Testis (tissue), 3 donors: ENCODE data around the gene CLEC20A. TPM values are rescaled to one million over a fixed set of nuclear protein-coding genes. Genes with fewer than 3 reads are reported as not detected.

Source experiments
- DNase-seq: peaks from one replicate; pipeline ENCODE4 v3.0.0-alpha.2; 2019
- H3K27ac ChIP-seq, 2 donors: fragments of 200-600 bp; sonication (generic); one replicate each; pipeline ENCODE4 v1.5.1; 2019
- H3K27me3 ChIP-seq: fragments of 200-600 bp; sonication (generic); one replicate; pipeline ENCODE4 v1.5.1; 2019
- H3K36me3 ChIP-seq: fragments of 200-600 bp; sonication (generic); one replicate; pipeline ENCODE4 v1.5.1; 2017; ENCODE audit warnings: low read depth; ENCODE audit errors: missing control alignments
- H3K4me1 ChIP-seq: fragments of 200-600 bp; sonication (generic); one replicate; pipeline ENCODE4 v1.5.1; 2019
- H3K4me3 ChIP-seq, 2 donors: fragments of 200-600 bp; sonication (generic); one replicate each; pipeline ENCODE4 v1.5.1; 2017 to 2019
- H3K9me3 ChIP-seq: fragments of 200-600 bp; sonication (generic); one replicate; pipeline ENCODE4 v1.5.1; 2017
- CTCF ChIP-seq, 3 experiments: fragments of 450-650 bp in 2 of 3; fragments of 200-600 bp in 1 of 3; sonication (generic) in 1 of 3; IDR thresholded peaks; one replicate each; pipeline ENCODE4 v1.5.1; 2016 to 2019; ENCODE audit warnings: antibody characterized with exemption in 3 of 3, mild to moderate bottlenecking in 2 of 3, moderate library complexity in 1 of 3
- POLR2A ChIP-seq: fragments of 450-650 bp; IDR thresholded peaks from one replicate; pipeline ENCODE4 v1.6.1; 2017; ENCODE audit warnings: antibody characterized with exemption, mild to moderate bottlenecking, moderate library complexity
- WGBS, 2 donors: methylation state at CpG; one replicate each; pipeline ENCODE4 v1.1.5; 2018; 5-methylcytosine and 5-hydroxymethylcytosine counted together
- intact Hi-C: fragments of 100-400 bp; cut with DNase I; formaldehyde crosslinking; loops from one replicate; pipeline ENCODE4 v1.15.1; 2023; ENCODE audit warnings: low total_unique reads
- polyA plus RNA-seq: library from polyadenylated mRNA; stranded (reverse); fragments of 350-450 nt; fragmentation: Illumina TruSeq; extraction: RNeasy Lipid Tissue Mini Kit (QIAGEN cat#74804); gene quantifications from one replicate; pipeline ENCODE4 v1.2.3, GENCODE V29; 2014; ENCODE audit warnings: low read depth, low replicate concordance; ENCODE audit not compliant: insufficient read depth
- total RNA-seq, 2 donors: library from RNA; depleted of rRNA; stranded (reverse); fragments of >200 nt; gene quantifications; one replicate each; pipeline ENCODE4 v1.2.3, GENCODE V29; 2016

Gene CLEC20A
- total and polyA plus RNA-seq, 3 donors from 2014 or later = 1.1 to 7.5 (median 6.1) TPM

GRCh38 chr1:178500091-178500770, 3.5 kb upstream of the CLEC20A start:
- intact Hi-C loops = no loop called here
- Histone ChIP-seq H3K27ac (no peak overlapping the region), H3K4me1 (no peaks in the 10 kb centered on the region), H3K36me3 (no peaks in the 10 kb centered on the region), H3K27me3 (no peaks in the 10 kb centered on the region), H3K9me3 (no peaks in the 10 kb centered on the region), H3K4me3 (no peak overlapping the region)
- TF ChIP-seq POLR2A (no peak), CTCF (IDR thresholded peaks at IDR 0.05) (peak in 1 of 3 experiments; percentile 27)
- 63 to 84% methylated on average over 11 of the region's 11 CpGs for WGBS, 2 donors
- peak; percentile 3 for DNase-seq

- Histone ChIP-seq H3K27ac (no peak overlapping the region), H3K4me1 (no peaks in the 10 kb centered on the region), H3K36me3 (no peaks in the 10 kb centered on the region), H3K4me3 (no peak overlapping the region), H3K27me3 (no peaks in the 10 kb centered on the region), H3K9me3 (no peaks in the 10 kb centered on the region)
- TF ChIP-seq POLR2A = no peak
- 77 to 83% methylated on average over 16 of the region's 16 CpGs for WGBS, 2 donors
- peak; percentile 4 for DNase-seq
- intact Hi-C loops = no loop called here
Observed at GRCh38 chr1:178498896-178499675, 2.3 kb upstream of the CLEC20A start.

- DNase-seq = peak; percentile 5
- H3K27me3 ChIP-seq = no peaks in the 10 kb centered on the region
- H3K9me3 ChIP-seq = no peaks in the 10 kb centered on the region
- H3K4me3 ChIP-seq = no peak overlapping the region
- no peak for TF ChIP-seq POLR2A
- no peak for TF ChIP-seq CTCF (IDR thresholded peaks at IDR 0.05)
- 87 to 93% methylated on average over 7 of the region's 7 CpGs for WGBS, 2 donors
- no peaks in the 10 kb centered on the region for H3K4me1 ChIP-seq
- intact Hi-C loops = no loop called here
- H3K36me3 ChIP-seq = no peaks in the 10 kb centered on the region
- no peak overlapping the region for H3K27ac ChIP-seq
Observed at GRCh38 chr1:178497903-178498478, 1.2 kb upstream of the CLEC20A start.

GRCh38 chr1:178495741-178496409, 889 bp downstream of the CLEC20A start:
- no peaks in the 10 kb centered on the region for H3K27me3 ChIP-seq
- no peak overlapping the region for H3K27ac ChIP-seq
- intact Hi-C loops = no loop called here
- TF ChIP-seq POLR2A (no peak), CTCF (IDR thresholded peaks at IDR 0.05) (no peak)
- no peaks in the 10 kb centered on the region for H3K36me3 ChIP-seq
- DNase-seq = no peak
- H3K4me3 ChIP-seq = no peak overlapping the region
- no peaks in the 10 kb centered on the region for H3K9me3 ChIP-seq
- no peaks in the 10 kb centered on the region for H3K4me1 ChIP-seq
- WGBS, 2 donors = 89% methylated on average over 16 of the region's 16 CpGs

GRCh38 chr1:178495158-178495557, 1.6 kb downstream of the CLEC20A start:
- Histone ChIP-seq H3K4me1 (no peaks in the 10 kb centered on the region), H3K9me3 (no peaks in the 10 kb centered on the region), H3K27ac (no peak overlapping the region), H3K36me3 (no peaks in the 10 kb centered on the region), H3K4me3 (no peak overlapping the region), H3K27me3 (no peaks in the 10 kb centered on the region)
- WGBS, 2 donors = 86 to 88% methylated on average over 1 of the region's 1 CpG
- DNase-seq = no peak
- TF ChIP-seq POLR2A (no peak), CTCF (IDR thresholded peaks at IDR 0.05) (no peak)
- intact Hi-C loops = no loop called here
